T-helper 2 cell treated with Interferon-gamma antibody and Interleukin-4, amounts not matched to agents 5 μg/mL and 100 μg/mL, for 36 hours (primary cell): ENCODE data around the gene SLC16A12.

ENCODE experiments used
- DNase-seq: peaks from one replicate; pipeline ENCODE4 v3.0.0; 2021; ENCODE audit warnings: low spot score
- H3K27ac Mint-ChIP-seq: one replicate; pipeline ENCODE4 v1.8.0; 2021; ENCODE audit warnings: mild to moderate bottlenecking, mixed read lengths
- H3K27me3 Mint-ChIP-seq: one replicate; pipeline ENCODE4 v1.8.0; 2021; ENCODE audit warnings: low read depth, mixed read lengths
- H3K36me3 Mint-ChIP-seq: one replicate; pipeline ENCODE4 v1.8.0; 2021; ENCODE audit warnings: low read depth, mixed read lengths
- H3K4me1 Mint-ChIP-seq: one replicate; pipeline ENCODE4 v1.8.0; 2021; ENCODE audit warnings: low read depth, mixed read lengths
- H3K4me3 Mint-ChIP-seq: one replicate; pipeline ENCODE4 v1.8.0; 2022; ENCODE audit warnings: mild to moderate bottlenecking, moderate library complexity, mixed read lengths
- H3K9me3 Mint-ChIP-seq: one replicate; pipeline ENCODE4 v1.8.0; 2021; ENCODE audit warnings: mixed read lengths

The SLC16A12 gene

GRCh38 chr10:89479771-89480446, 55.5 kb downstream of the SLC16A12 start:
- H3K27ac Mint-ChIP-seq: no peak overlapping the region
- H3K9me3 Mint-ChIP-seq: no peaks in the 10 kb centered on the region
- no peaks in the 10 kb centered on the region for H3K36me3 Mint-ChIP-seq
- H3K27me3 Mint-ChIP-seq: peaks cover 7% of the 10 kb centered on the region
- H3K4me3 Mint-ChIP-seq: no peak overlapping the region
- DNase-seq: no peak
- H3K4me1 Mint-ChIP-seq: no peaks in the 10 kb centered on the region

GRCh38 chr10:89478739-89479654, 56.4 kb downstream of the SLC16A12 start:
- Mint-ChIP-seq H3K36me3 (no peaks in the 10 kb centered on the region), H3K27me3 (peaks cover 9% of the 10 kb centered on the region), H3K4me1 (no peaks in the 10 kb centered on the region), H3K4me3 (no peak overlapping the region), H3K9me3 (no peaks in the 10 kb centered on the region), H3K27ac (no peak overlapping the region)
- no peak for DNase-seq

- Mint-ChIP-seq H3K36me3 (no peaks in the 10 kb centered on the region), H3K9me3 (no peaks in the 10 kb centered on the region), H3K27me3 (peaks cover 13% of the 10 kb centered on the region), H3K27ac (no peak overlapping the region), H3K4me3 (no peak overlapping the region), H3K4me1 (no peaks in the 10 kb centered on the region)
- no peak for DNase-seq
Measured at GRCh38 chr10:89478085-89478738, 57.2 kb downstream of the SLC16A12 start.

- no peak overlapping the region for H3K27ac Mint-ChIP-seq
- no peak for DNase-seq
- H3K9me3 Mint-ChIP-seq: no peaks in the 10 kb centered on the region
- H3K36me3 Mint-ChIP-seq: no peaks in the 10 kb centered on the region
- no peaks in the 10 kb centered on the region for H3K4me1 Mint-ChIP-seq
- no peak overlapping the region for H3K4me3 Mint-ChIP-seq
- H3K27me3 Mint-ChIP-seq: peaks cover 11% of the 10 kb centered on the region
Measured at GRCh38 chr10:89476150-89476549, 59.2 kb downstream of the SLC16A12 start.

- H3K36me3 Mint-ChIP-seq: no peaks in the 10 kb centered on the region
- peaks cover 2% of the 10 kb centered on the region for H3K4me1 Mint-ChIP-seq
Measured at GRCh38 chr10:89475591-89475998, 59.8 kb downstream of the SLC16A12 start.

GRCh38 chr10:89475125-89475524, 60.3 kb downstream of the SLC16A12 start:
- H3K27ac Mint-ChIP-seq: no peak overlapping the region
- peaks cover 11% of the 10 kb centered on the region for H3K27me3 Mint-ChIP-seq
- H3K4me3 Mint-ChIP-seq: no peak overlapping the region
- DNase-seq: no peak
- no peaks in the 10 kb centered on the region for H3K36me3 Mint-ChIP-seq
- no peaks in the 10 kb centered on the region for H3K9me3 Mint-ChIP-seq
- H3K4me1 Mint-ChIP-seq: peaks cover 6% of the 10 kb centered on the region

More at GRCh38 chr10:89475591-89475998, 59.8 kb downstream of the SLC16A12 start:
- no peak for DNase-seq
- Mint-ChIP-seq H3K27me3 (peaks cover 11% of the 10 kb centered on the region), H3K4me3 (no peak overlapping the region), H3K9me3 (no peaks in the 10 kb centered on the region), H3K27ac (no peak overlapping the region)

- no peak overlapping the region for H3K27ac Mint-ChIP-seq
- peaks cover 6% of the 10 kb centered on the region for H3K4me1 Mint-ChIP-seq
- H3K27me3 Mint-ChIP-seq: peaks cover 13% of the 10 kb centered on the region
- DNase-seq: no peak
- H3K4me3 Mint-ChIP-seq: no peak overlapping the region
- H3K9me3 Mint-ChIP-seq: no peaks in the 10 kb centered on the region
- H3K36me3 Mint-ChIP-seq: no peaks in the 10 kb centered on the region
Measured at GRCh38 chr10:89474452-89474851, 60.9 kb downstream of the SLC16A12 start.

GRCh38 chr10:89471110-89471809, 64.1 kb downstream of the SLC16A12 start:
- peaks cover 6% of the 10 kb centered on the region for H3K4me1 Mint-ChIP-seq
- DNase-seq: no peak
- H3K9me3 Mint-ChIP-seq: no peaks in the 10 kb centered on the region
- H3K27ac Mint-ChIP-seq: no peak overlapping the region
- no peak overlapping the region for H3K4me3 Mint-ChIP-seq
- H3K27me3 Mint-ChIP-seq: peaks cover 11% of the 10 kb centered on the region
- H3K36me3 Mint-ChIP-seq: no peaks in the 10 kb centered on the region

GRCh38 chr10:89470628-89471027, 64.8 kb downstream of the SLC16A12 start:
- Mint-ChIP-seq H3K27me3 (peaks cover 12% of the 10 kb centered on the region), H3K9me3 (no peaks in the 10 kb centered on the region), H3K4me3 (no peak overlapping the region), H3K4me1 (peaks cover 6% of the 10 kb centered on the region), H3K27ac (no peak overlapping the region), H3K36me3 (no peaks in the 10 kb centered on the region)
- DNase-seq: no peak

GRCh38 chr10:89469517-89469916, 65.9 kb downstream of the SLC16A12 start:
- no peak overlapping the region for H3K27ac Mint-ChIP-seq
- H3K4me3 Mint-ChIP-seq: no peak overlapping the region
- H3K36me3 Mint-ChIP-seq: no peaks in the 10 kb centered on the region
- H3K27me3 Mint-ChIP-seq: peaks cover 14% of the 10 kb centered on the region
- H3K9me3 Mint-ChIP-seq: no peaks in the 10 kb centered on the region
- DNase-seq: no peak
- H3K4me1 Mint-ChIP-seq: peaks cover 6% of the 10 kb centered on the region

GRCh38 chr10:89468191-89468965, 67.0 kb downstream of the SLC16A12 start:
- Mint-ChIP-seq H3K4me1 (peaks cover 6% of the 10 kb centered on the region), H3K27ac (no peak overlapping the region), H3K9me3 (no peaks in the 10 kb centered on the region), H3K36me3 (no peaks in the 10 kb centered on the region), H3K4me3 (no peak overlapping the region), H3K27me3 (peaks cover 8% of the 10 kb centered on the region)
- no peak for DNase-seq

GRCh38 chr10:89466599-89467035, 68.8 kb downstream of the SLC16A12 start:
- Mint-ChIP-seq H3K9me3 (no peaks in the 10 kb centered on the region), H3K4me1 (peaks cover 6% of the 10 kb centered on the region), H3K27me3 (peaks cover 9% of the 10 kb centered on the region), H3K36me3 (no peaks in the 10 kb centered on the region), H3K27ac (no peak overlapping the region), H3K4me3 (no peak overlapping the region)
- DNase-seq: no peak

GRCh38 chr10:89465196-89465595, 70.2 kb downstream of the SLC16A12 start:
- Mint-ChIP-seq H3K36me3 (no peaks in the 10 kb centered on the region), H3K27me3 (peaks cover 9% of the 10 kb centered on the region), H3K4me1 (peaks cover under 1% of the 10 kb centered on the region), H3K4me3 (no peak overlapping the region), H3K9me3 (no peaks in the 10 kb centered on the region), H3K27ac (no peak overlapping the region)
- no peak for DNase-seq
